Stimulated activated CD8-positive, alpha-beta memory T cell treated with anti-CD3 and anti-CD28 coated beads, Interleukin-12 subunit alpha, Interleukin-12 subunit beta, amount 100 ng/mL, for 24 hours (primary cell): ENCODE data around the gene DNAJC10.
"Not testable (repeated sequence)": the region's sequence is repeated elsewhere in the genome, so short reads cannot be mapped to it uniquely, and the experiment has no call there.

Experiments
- DNase-seq: peaks from one replicate; pipeline ENCODE4 v3.0.0-alpha.2; 2020; ENCODE audit errors: extremely low read depth

The DNAJC10 gene

GRCh38 chr2:182726473-182726872 is 10.4 kb downstream of the DNAJC10 start:
- DNase-seq, result no peak

- DNase-seq, result no peak
Measured at GRCh38 chr2:182728014-182728413, 12.0 kb downstream of the DNAJC10 start.

GRCh38 chr2:182729710-182730339 is 13.8 kb downstream of the DNAJC10 start:
- DNase-seq, result no peak

GRCh38 chr2:182730486-182730885 is 14.4 kb downstream of the DNAJC10 start:
- no peak for DNase-seq

- no peak for DNase-seq
Measured at GRCh38 chr2:182732736-182733135, 16.7 kb downstream of the DNAJC10 start.

- DNase-seq, result no peak
Measured at GRCh38 chr2:182733572-182733971, 17.5 kb downstream of the DNAJC10 start.

GRCh38 chr2:182736856-182737255 is 20.8 kb downstream of the DNAJC10 start:
- DNase-seq, result not testable (repeated sequence)

- no peak for DNase-seq
Measured at GRCh38 chr2:182740701-182741100, 24.6 kb downstream of the DNAJC10 start.

- no peak for DNase-seq
Measured at GRCh38 chr2:182741620-182742019, 25.6 kb downstream of the DNAJC10 start.

- DNase-seq, result no peak
Measured at GRCh38 chr2:182744490-182744889, 28.4 kb downstream of the DNAJC10 start.

- no peak for DNase-seq
Measured at GRCh38 chr2:182745061-182745460, 29.0 kb downstream of the DNAJC10 start.

GRCh38 chr2:182745894-182746293 is 29.8 kb downstream of the DNAJC10 start:
- not testable (repeated sequence) for DNase-seq

- no peak for DNase-seq
Measured at GRCh38 chr2:182754231-182754630, 38.2 kb downstream of the DNAJC10 start.

- no peak for DNase-seq
Measured at GRCh38 chr2:182758379-182758778, 42.3 kb downstream of the DNAJC10 start.

GRCh38 chr2:182761903-182762302 is 45.8 kb downstream of the DNAJC10 start:
- no peak for DNase-seq

GRCh38 chr2:182763311-182763912 is 47.4 kb downstream of the DNAJC10 start:
- no peak for DNase-seq

- no peak for DNase-seq
Measured at GRCh38 chr2:182766626-182767025, 50.6 kb downstream of the DNAJC10 start.

GRCh38 chr2:182767578-182767977 is 51.5 kb downstream of the DNAJC10 start:
- DNase-seq, result no peak

GRCh38 chr2:182768950-182769349 is 52.9 kb downstream of the DNAJC10 start:
- DNase-seq, result not testable (repeated sequence)

- DNase-seq, result no peak
Measured at GRCh38 chr2:182779323-182779722, 63.3 kb downstream of the DNAJC10 start.

GRCh38 chr2:182781099-182781498 is 65.0 kb downstream of the DNAJC10 start:
- DNase-seq, result not testable (repeated sequence)

- DNase-seq, result not testable (repeated sequence)
Measured at GRCh38 chr2:182782686-182783085, 66.6 kb downstream of the DNAJC10 start.

GRCh38 chr2:182784058-182784706 is 68.1 kb downstream of the DNAJC10 start:
- DNase-seq, result no peak
